HG02678 (cell line): ENCODE data around the gene TMTC3.
"Not testable (repeated sequence)": the region's sequence is repeated elsewhere in the genome, so short reads cannot be mapped to it uniquely, and the experiment has no call there.

Experiments
- ATAC-seq: cut with Tn5 transposase; IDR thresholded peaks from one replicate; pipeline ENCODE4 v1.9.1; 2021; ENCODE audit warnings: mild to moderate bottlenecking, moderate library complexity; ENCODE audit not compliant: unreplicated experiment

The TMTC3 gene

GRCh38 chr12:88163371-88163770, 21.3 kb downstream of the TMTC3 start:
- no peak for ATAC-seq

DNA sequence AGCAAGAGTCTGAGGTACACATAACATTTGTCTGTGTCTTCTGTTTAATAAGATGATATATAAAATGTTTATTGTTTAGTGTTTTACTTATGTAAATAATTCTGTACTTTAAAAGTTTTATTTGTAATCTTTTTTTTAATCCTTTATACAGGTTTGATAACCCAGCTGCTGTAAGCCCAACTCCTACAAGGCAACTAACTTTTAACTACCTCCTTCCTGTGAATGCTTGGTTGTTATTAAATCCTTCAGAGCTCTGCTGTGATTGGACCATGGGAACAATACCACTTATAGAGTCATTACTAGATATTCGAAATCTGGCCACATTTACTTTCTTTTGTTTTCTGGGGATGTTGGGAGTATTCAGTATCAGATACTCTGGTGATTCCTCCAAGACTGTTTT, 24.1 kb downstream of the TMTC3 start:
- no peak for ATAC-seq

DNA sequence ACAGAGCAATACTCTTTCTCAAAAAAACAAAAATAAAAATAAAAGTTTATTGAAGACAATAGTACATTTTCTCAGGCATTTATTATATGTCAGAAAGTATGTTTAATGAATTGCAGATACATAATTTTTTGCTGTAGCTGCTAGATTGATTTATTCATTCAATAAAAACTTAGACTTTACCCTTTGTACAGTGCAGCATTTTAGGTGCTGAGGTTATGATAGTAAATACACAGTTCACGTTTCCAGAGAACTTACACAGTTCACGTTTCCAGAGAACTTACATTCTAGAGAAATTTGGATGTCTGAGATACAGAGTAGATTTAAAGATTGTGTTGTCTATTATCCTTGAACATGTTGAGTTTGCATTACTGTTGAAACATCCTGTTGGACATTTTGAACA, 25.3 kb downstream of the TMTC3 start:
- no peak for ATAC-seq

DNA sequence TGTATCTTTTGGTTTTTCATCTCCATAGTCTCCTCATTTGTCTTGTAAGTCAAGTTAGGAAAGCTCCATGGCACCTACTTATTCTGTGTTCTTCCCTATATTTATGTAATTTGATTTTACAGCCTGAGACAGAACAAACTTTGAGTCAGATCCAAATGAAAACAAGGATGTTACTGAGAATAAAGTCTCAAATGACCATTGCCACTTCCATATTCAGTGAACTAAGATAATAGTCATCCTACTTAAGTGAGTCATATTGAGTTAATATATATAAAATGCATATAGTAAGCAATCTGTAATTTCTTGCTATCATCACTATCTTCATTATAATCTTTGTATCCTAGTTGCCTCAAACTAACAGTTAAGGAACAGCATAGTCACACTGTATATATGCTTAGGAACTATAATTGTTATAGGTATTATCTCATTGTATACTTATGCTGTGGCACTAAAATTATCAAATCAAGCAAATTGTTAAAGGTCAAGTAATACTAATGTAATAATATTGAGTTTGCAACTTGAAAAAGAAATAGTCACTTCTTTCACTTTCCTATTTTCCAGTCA, 30.8 kb downstream of the TMTC3 start:
- no peak for ATAC-seq

DNA sequence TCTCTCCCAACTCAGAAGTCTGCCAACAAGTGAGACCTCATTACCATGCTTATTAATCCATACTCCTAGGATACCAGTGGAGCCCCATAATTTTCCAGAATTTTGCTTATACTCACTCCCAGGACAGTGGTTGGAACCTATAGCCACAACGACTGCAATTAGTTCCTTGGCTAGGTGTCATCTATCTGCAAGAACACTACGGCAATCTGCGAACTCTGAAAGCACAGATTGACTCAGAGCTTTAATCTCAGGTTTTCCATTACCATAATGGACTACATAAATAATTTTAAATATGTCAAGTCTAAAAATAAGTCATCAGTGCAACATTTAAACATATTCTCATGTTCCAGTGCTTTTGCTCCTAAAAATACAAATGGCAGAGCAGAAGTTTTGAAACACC, 33.4 kb downstream of the TMTC3 start:
- no peak for ATAC-seq

- no peak for ATAC-seq
Observed at GRCh38 chr12:88179436-88180014, 37.4 kb downstream of the TMTC3 start.

GRCh38 chr12:88181881-88182280, 39.8 kb downstream of the TMTC3 start:
- no peak for ATAC-seq

DNA sequence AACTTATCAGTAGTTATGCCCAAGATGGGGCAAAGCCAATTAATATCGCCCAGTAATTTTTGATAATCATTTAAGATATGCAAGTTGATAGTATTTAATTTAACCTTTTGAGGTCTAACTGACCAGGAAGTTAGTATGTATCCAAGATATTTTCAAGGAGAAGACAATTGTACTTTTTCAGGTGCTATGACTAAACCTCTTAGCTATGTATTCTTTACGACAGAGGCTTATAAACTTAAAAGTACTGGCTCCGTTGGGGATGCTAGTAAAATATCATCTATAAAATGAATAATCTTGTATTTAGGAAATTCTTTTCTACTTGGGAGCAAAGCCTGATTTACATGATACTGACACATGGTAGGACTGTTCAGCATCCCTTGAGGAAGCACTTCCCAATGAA, 40.3 kb downstream of the TMTC3 start:
- no peak for ATAC-seq

DNA sequence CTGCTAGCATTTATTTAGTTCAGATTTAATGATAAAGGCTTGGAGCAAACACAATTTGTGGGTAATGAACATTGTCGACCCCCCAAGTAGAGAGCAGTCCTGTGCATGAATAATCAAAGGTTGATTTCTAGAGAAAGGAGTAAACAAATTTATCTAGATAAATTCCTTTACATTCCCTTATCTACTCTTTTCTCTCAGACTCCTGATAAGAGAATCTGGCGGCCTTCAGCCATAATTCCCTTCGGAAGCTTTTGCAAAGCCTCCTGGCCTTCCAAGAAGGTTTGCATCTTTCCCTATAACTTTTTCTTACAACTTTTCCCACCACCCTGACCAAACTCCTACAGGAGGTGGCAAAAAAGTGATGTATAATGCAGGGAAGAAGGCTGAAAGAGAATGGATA, 42.1 kb downstream of the TMTC3 start:
- ATAC-seq, result no peak

DNA sequence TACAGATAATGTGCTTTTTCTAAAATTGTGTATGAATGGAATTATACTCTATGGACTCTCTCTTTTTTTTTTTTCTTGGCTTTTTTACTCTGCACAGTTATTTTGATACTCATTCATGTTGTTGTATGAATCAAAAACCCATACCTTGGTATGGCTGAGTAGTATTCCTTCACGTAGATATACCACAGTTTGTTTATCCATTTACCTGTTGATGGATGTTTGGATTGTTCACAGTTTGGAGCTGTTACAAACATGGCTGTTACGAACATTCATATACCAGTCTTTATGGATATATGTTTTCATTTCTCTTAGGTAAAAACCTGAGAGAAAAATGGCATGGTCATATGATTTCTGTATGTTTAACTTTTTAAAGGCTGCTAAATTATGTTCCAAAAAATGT, 43.2 kb downstream of the TMTC3 start:
- no peak for ATAC-seq

DNA sequence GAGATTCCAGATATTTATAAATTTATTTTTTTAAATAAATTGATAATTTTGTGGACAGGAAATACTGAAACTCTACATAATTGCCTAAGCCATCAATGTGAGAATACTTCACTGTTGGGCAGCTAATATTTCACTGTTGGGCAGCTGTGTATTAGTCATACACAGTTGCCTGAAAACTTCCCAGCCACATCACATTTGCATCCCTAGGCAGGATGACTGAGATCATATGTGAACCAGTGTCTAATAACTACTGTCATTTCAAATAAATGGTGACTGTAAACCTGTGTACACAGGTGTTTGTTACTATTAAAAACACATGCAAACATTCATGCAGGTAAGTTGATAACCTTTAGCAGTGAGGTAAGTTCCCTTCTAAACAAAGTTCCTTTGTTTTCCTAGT, 43.9 kb downstream of the TMTC3 start:
- peak; percentile 85 for ATAC-seq

DNA sequence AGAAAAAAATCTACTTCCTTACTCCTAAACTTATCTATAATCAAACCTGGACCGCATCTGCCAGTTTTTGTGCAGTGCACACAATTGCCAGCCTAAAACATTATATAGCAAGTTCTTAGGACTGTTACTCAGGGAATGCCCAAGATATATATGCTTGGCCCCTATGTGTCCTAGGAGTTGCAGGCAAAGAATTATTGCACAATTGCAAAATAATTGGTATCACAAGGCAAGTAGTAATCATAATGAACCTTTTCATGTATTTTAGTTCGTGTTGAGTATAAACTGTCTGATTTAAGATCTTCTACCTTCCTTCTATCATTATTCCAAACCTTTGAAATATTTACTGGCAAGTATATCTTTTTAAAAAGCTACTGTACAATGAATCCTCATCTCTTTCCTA, 45.5 kb downstream of the TMTC3 start:
- ATAC-seq, result no peak

DNA sequence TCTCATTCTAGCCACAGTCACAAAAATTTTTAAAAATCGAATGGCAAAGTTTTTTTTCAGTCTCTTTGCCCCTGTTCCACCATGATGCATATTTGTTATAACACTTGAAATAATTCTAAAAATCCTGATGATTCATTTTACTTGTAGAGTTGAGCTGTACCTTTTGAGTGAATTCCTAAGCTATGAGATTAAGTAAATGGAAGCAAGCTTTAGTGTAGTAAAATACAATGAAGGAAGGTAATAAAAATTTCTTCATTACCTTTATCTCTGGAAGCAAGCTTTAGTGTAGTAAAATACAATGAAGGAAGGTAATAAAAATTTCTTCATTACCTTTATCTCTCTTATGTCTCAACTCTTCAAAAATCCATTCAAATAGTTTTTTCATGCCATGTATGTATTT, 46.1 kb downstream of the TMTC3 start:
- ATAC-seq, result no peak

DNA sequence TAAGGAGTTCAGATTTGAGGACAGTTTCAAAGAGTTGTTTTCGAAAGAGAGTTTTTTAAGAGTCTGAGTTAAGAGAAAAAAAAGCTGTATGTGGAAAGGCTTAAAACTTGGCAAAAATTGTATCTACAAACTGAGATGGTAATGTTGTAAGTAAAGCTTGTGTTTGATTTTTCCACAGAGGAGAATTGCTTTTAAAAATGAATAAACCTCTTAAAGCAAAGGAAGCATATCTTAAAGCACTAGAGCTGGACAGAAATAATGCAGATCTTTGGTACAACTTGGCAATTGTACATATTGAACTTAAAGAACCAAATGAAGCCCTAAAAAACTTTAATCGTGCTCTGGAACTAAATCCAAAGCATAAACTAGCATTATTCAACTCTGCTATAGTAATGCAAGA, 50.3 kb downstream of the TMTC3 start:
- no peak for ATAC-seq

- no peak for ATAC-seq
Observed at GRCh38 chr12:88194868-88195267, 52.8 kb downstream of the TMTC3 start.

- ATAC-seq, result no peak
Observed at GRCh38 chr12:88200029-88200428, 57.9 kb downstream of the TMTC3 start.

- no peak for ATAC-seq
Observed at GRCh38 chr12:88202500-88202899, 60.4 kb downstream of the TMTC3 start.

DNA sequence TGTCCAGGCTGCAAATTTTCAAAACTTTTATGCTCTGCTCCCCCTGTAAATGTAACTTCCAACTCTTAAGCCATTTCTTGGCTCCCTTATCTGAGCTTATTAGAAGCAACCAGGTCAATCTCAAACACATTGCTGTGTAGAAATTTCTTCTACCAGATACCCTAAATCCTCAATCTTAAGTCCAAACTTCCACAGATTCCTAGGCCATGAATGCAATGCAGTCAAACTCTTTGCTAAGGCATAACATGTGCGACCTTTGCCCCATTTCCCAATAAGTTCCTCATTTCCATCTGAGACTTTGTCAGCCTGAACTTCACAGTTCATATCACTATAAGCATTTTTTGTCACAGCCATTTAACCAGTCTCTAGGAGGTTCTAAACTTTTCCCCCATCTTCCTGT, 64.5 kb downstream of the TMTC3 start:
- ATAC-seq, result no peak

GRCh38 chr12:88207921-88208620, 66.0 kb downstream of the TMTC3 start:
- no peak for ATAC-seq

DNA sequence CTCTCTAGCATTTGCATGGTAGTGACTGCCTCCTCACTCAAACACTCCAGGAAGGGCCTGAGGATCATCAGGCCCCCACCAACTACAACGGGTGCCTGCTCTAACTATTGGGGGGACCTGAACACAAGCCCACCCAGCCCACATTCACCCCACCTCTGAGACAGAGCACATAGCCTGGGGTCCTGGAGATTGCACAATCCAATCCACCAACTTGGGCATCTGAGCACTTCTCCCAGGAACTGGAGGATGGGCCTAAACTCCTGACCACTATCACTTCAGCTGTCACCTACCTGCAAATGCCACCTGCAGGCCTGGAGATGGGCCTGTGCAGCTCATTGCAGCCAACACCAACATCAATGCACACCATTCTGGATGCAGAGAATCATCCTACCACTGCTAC, 66.6 kb downstream of the TMTC3 start:
- ATAC-seq, result no peak

DNA sequence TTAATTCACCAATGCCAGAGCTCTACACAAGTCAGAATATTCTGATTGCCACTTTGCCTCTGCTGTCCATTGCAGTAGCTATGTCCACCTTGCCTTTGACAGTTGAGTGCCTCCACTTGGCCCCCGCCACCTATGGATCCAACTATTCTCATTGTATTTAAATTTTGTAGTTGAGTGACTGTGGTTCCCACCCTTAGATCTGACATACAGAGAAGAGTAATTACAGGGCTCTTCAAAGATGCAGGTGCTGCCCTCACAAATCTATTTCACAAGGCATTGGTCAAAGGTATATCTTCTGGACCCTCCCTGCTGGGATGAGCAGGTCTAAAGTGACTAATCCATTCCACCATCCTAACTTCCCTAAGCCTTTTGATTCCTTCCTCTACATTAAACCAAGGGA, 68.2 kb downstream of the TMTC3 start:
- ATAC-seq, result not testable (repeated sequence)

GRCh38 chr12:88218293-88218692, 76.2 kb downstream of the TMTC3 start:
- ATAC-seq, result no peak

- no peak for ATAC-seq
Observed at GRCh38 chr12:88219861-88220260, 77.8 kb downstream of the TMTC3 start.
